ENCODE results near the gene ZBTB17. TPM values are rescaled to one million over a fixed set of nuclear protein-coding genes. Genes with fewer than 3 reads are reported as not detected.
A peak's percentile ranks its signal among the peaks of the same experiment; 100 is the strongest.
"Not testable (repeated sequence)": the region's sequence is repeated elsewhere in the genome, so short reads cannot be mapped to it uniquely, and the experiment has no call there.

ZBTB17 gene
- polyA plus RNA-seq, 3 donors from 2014 or later: 6.1 to 21.4 (median 7.0) TPM

GRCh38 chr1:15991427-15992186 is 15.7 kb upstream of the ZBTB17 start:
- Mint-ChIP-seq H3K36me3 (no peaks in the 10 kb centered on the region), H3K9me3 (no peaks in the 10 kb centered on the region), H3K27me3 (ENCODE audit: low read depth in 3 of 3) (peaks cover 2 to 3% (median 2%) of the 10 kb centered on the region in 3 donors), H3K4me3 (no peak overlapping the region), H3K27ac (no peak overlapping the region), H3K4me1 (no peaks in the 10 kb centered on the region)
- no peak for DNase-seq

- no peaks in the 10 kb centered on the region for H3K4me1 Mint-ChIP-seq
- no peaks in the 10 kb centered on the region for H3K9me3 Mint-ChIP-seq
- no peak overlapping the region for H3K27ac Mint-ChIP-seq
- no peak for DNase-seq
- peaks cover under 1 to 2% (median 2%) of the 10 kb centered on the region in 3 donors for H3K27me3 Mint-ChIP-seq (ENCODE audit: low read depth in 3 of 3)
- H3K4me3 Mint-ChIP-seq: no peak overlapping the region
- H3K36me3 Mint-ChIP-seq: no peaks in the 10 kb centered on the region
These were observed 13.9 kb upstream of the ZBTB17 start for GRCh38 chr1:15989776-15990175.

- no peaks in the 10 kb centered on the region for H3K4me1 Mint-ChIP-seq
- no peak overlapping the region for H3K4me3 Mint-ChIP-seq
- peaks cover 0 to 3% (median 2%) of the 10 kb centered on the region in 3 donors for H3K27me3 Mint-ChIP-seq (ENCODE audit: low read depth in 3 of 3)
- DNase-seq: no peak
- H3K9me3 Mint-ChIP-seq: no peaks in the 10 kb centered on the region
- no peaks in the 10 kb centered on the region for H3K36me3 Mint-ChIP-seq
- H3K27ac Mint-ChIP-seq: peak overlapping the region in 2 of 6 donors; percentile 40 to 64
These were observed 13.2 kb upstream of the ZBTB17 start for GRCh38 chr1:15988856-15989736.

- no peaks in the 10 kb centered on the region for H3K36me3 Mint-ChIP-seq
- DNase-seq: no peak
- H3K27ac Mint-ChIP-seq: no peak overlapping the region
- no peaks in the 10 kb centered on the region for H3K9me3 Mint-ChIP-seq
- H3K4me3 Mint-ChIP-seq: no peak overlapping the region
- no peaks in the 10 kb centered on the region for H3K4me1 Mint-ChIP-seq
- peaks cover 2 to 3% (median 2%) of the 10 kb centered on the region in 3 donors for H3K27me3 Mint-ChIP-seq (ENCODE audit: low read depth in 3 of 3)
These were observed 9.9 kb upstream of the ZBTB17 start for GRCh38 chr1:15985611-15986297.

GRCh38 chr1:15983275-15983674 is 7.4 kb upstream of the ZBTB17 start:
- Mint-ChIP-seq H3K36me3 (no peaks in the 10 kb centered on the region), H3K27me3 (ENCODE audit: low read depth in 3 of 3) (peaks cover 2 to 7% (median 4%) of the 10 kb centered on the region in 3 donors), H3K9me3 (no peaks in the 10 kb centered on the region), H3K4me3 (no peak overlapping the region), H3K27ac (no peak overlapping the region), H3K4me1 (no peaks in the 10 kb centered on the region)
- DNase-seq: no peak

GRCh38 chr1:15981679-15982078 is 5.8 kb upstream of the ZBTB17 start:
- peaks cover 2 to 7% (median 4%) of the 10 kb centered on the region in 3 donors for H3K27me3 Mint-ChIP-seq (ENCODE audit: low read depth in 3 of 3)
- peaks cover 0 to 1% (median 0%) of the 10 kb centered on the region in 6 donors for H3K9me3 Mint-ChIP-seq
- no peak overlapping the region for H3K4me3 Mint-ChIP-seq
- DNase-seq: no peak
- no peaks in the 10 kb centered on the region for H3K36me3 Mint-ChIP-seq
- peaks cover 1 to 2% of the 10 kb centered on the region in 2 donors for H3K4me1 Mint-ChIP-seq
- H3K27ac Mint-ChIP-seq: no peak overlapping the region

- H3K36me3 Mint-ChIP-seq; H3K27ac Mint-ChIP-seq; H3K4me3 Mint-ChIP-seq; DNase-seq; H3K27me3 Mint-ChIP-seq (ENCODE audit: low read depth in 3 of 3); H3K9me3 Mint-ChIP-seq: not testable (repeated sequence)
- H3K4me1 Mint-ChIP-seq: peaks cover 25 to 29% of the 10 kb centered on the region in 2 donors
These were observed 2.0 kb upstream of the ZBTB17 start for GRCh38 chr1:15977947-15978346.

- peak overlapping the region; percentile 76 to 89 (median 82) for H3K27ac Mint-ChIP-seq
- DNase-seq: peak; percentile 76 to 78 (median 77)
- peaks cover 26 to 30% of the 10 kb centered on the region in 2 donors for H3K4me1 Mint-ChIP-seq
- H3K9me3 Mint-ChIP-seq: peaks cover 0 to 4% (median 0%) of the 10 kb centered on the region in 6 donors
- H3K36me3 Mint-ChIP-seq: peaks cover 3 to 16% (median 4%) of the 10 kb centered on the region in 3 donors
- H3K27me3 Mint-ChIP-seq (ENCODE audit: low read depth in 3 of 3): peaks cover 3 to 9% (median 6%) of the 10 kb centered on the region in 3 donors
- peak overlapping the region; percentile 80 to 92 (median 87) for H3K4me3 Mint-ChIP-seq
These were observed 520 bp downstream of the ZBTB17 start for GRCh38 chr1:15975358-15975804.

- Mint-ChIP-seq H3K9me3 (peaks cover 0 to 4% (median 0%) of the 10 kb centered on the region in 6 donors), H3K4me3 (peak overlapping the region; percentile 80 to 92 (median 87)), H3K27ac (peak overlapping the region; percentile 76 to 89 (median 82)), H3K27me3 (ENCODE audit: low read depth in 3 of 3) (peaks cover 3 to 9% (median 6%) of the 10 kb centered on the region in 3 donors), H3K4me1 (peaks cover 29 to 35% of the 10 kb centered on the region in 2 donors), H3K36me3 (peaks cover 3 to 16% (median 7%) of the 10 kb centered on the region in 3 donors)
- DNase-seq: no peak
These were observed 1.0 kb downstream of the ZBTB17 start for GRCh38 chr1:15974855-15975254.

GRCh38 chr1:15973772-15974171 is 2.1 kb downstream of the ZBTB17 start:
- peak overlapping the region in 2 of 5 donors; percentile 28 to 34 for H3K4me3 Mint-ChIP-seq
- peaks cover 30 to 38% of the 10 kb centered on the region in 2 donors for H3K4me1 Mint-ChIP-seq
- H3K27ac Mint-ChIP-seq: peak overlapping the region in 2 of 6 donors; percentile 1 to 2
- H3K27me3 Mint-ChIP-seq (ENCODE audit: low read depth in 3 of 3): peaks cover 2 to 5% (median 3%) of the 10 kb centered on the region in 3 donors
- peaks cover 0 to 4% (median 0%) of the 10 kb centered on the region in 6 donors for H3K9me3 Mint-ChIP-seq
- peaks cover 3 to 16% (median 7%) of the 10 kb centered on the region in 3 donors for H3K36me3 Mint-ChIP-seq
- no peak for DNase-seq

- peaks cover 0 to 4% (median 0%) of the 10 kb centered on the region in 6 donors for H3K9me3 Mint-ChIP-seq
- H3K4me3 Mint-ChIP-seq: no peak overlapping the region
- peaks cover 7 to 19% (median 10%) of the 10 kb centered on the region in 3 donors for H3K36me3 Mint-ChIP-seq
- peaks cover 2 to 5% (median 3%) of the 10 kb centered on the region in 3 donors for H3K27me3 Mint-ChIP-seq (ENCODE audit: low read depth in 3 of 3)
- H3K27ac Mint-ChIP-seq: no peak overlapping the region
- no peak for DNase-seq
- peaks cover 31 to 50% of the 10 kb centered on the region in 2 donors for H3K4me1 Mint-ChIP-seq
These were observed 3.5 kb downstream of the ZBTB17 start for GRCh38 chr1:15972409-15972808.

- H3K27ac Mint-ChIP-seq: no peak overlapping the region
- H3K4me3 Mint-ChIP-seq: no peak overlapping the region
- H3K4me1 Mint-ChIP-seq: peaks cover 36 to 55% of the 10 kb centered on the region in 2 donors
- H3K27me3 Mint-ChIP-seq (ENCODE audit: low read depth in 3 of 3): peaks cover 1 to 5% (median 1%) of the 10 kb centered on the region in 3 donors
- H3K36me3 Mint-ChIP-seq: peaks cover 7 to 19% (median 10%) of the 10 kb centered on the region in 3 donors
- no peak for DNase-seq
- no peaks in the 10 kb centered on the region for H3K9me3 Mint-ChIP-seq
These were observed 5.0 kb downstream of the ZBTB17 start for GRCh38 chr1:15970911-15971310.

GRCh38 chr1:15969321-15969880 is 6.5 kb downstream of the ZBTB17 start:
- DNase-seq: no peak
- Mint-ChIP-seq H3K4me1 (peaks cover 37 to 57% of the 10 kb centered on the region in 2 donors), H3K27me3 (ENCODE audit: low read depth in 3 of 3) (peaks cover 0 to 2% (median 0%) of the 10 kb centered on the region in 3 donors), H3K4me3 (no peak overlapping the region), H3K9me3 (no peaks in the 10 kb centered on the region), H3K36me3 (peaks cover 7 to 19% (median 10%) of the 10 kb centered on the region in 3 donors), H3K27ac (no peak overlapping the region)
